ENCODE data around the gene SNED1. TPM values are rescaled to one million over a fixed set of nuclear protein-coding genes. Genes with fewer than 3 reads are reported as not detected.

Gene SNED1
- polyA plus RNA-seq, 1 experiment = 3.9 TPM

- Histone ChIP-seq H3K4me3 (ENCODE audit: low read depth, low read length) (no peak overlapping the region), H3K27me3 (ENCODE audit: control insufficient read depth, insufficient read depth, low read length) (no peaks in the 10 kb centered on the region), H3K36me3 (ENCODE audit: control insufficient read depth, insufficient read depth, low read length) (no peaks in the 10 kb centered on the region)
- no peak for TF ChIP-seq CTCF (IDR thresholded peaks at IDR 0.05; ENCODE audit: insufficient read depth, low read depth, low read length)
- CTCF ChIA-PET = no interaction called here
- DNase-seq (ENCODE audit: low read depth) = no peak
- POLR2A ChIA-PET = no interaction called here
Measured at GRCh38 chr2:241120440-241120839, 122.0 kb downstream of the SNED1 start.

- ChIA-PET POLR2A (no interaction called here), CTCF (no interaction called here)
- no peak for TF ChIP-seq CTCF (IDR thresholded peaks at IDR 0.05; ENCODE audit: insufficient read depth, low read depth, low read length)
- Histone ChIP-seq H3K36me3 (ENCODE audit: control insufficient read depth, insufficient read depth, low read length) (no peaks in the 10 kb centered on the region), H3K4me3 (ENCODE audit: low read depth, low read length) (no peak overlapping the region), H3K27me3 (ENCODE audit: control insufficient read depth, insufficient read depth, low read length) (no peaks in the 10 kb centered on the region)
- no peak for DNase-seq (ENCODE audit: low read depth)
Measured at GRCh38 chr2:241121008-241121407, 122.6 kb downstream of the SNED1 start.

GRCh38 chr2:241122376-241123002 is 124.1 kb downstream of the SNED1 start:
- CTCF ChIA-PET = no interaction called here
- Histone ChIP-seq H3K36me3 (ENCODE audit: control insufficient read depth, insufficient read depth, low read length) (no peaks in the 10 kb centered on the region), H3K4me3 (ENCODE audit: low read depth, low read length) (no peak overlapping the region), H3K27me3 (ENCODE audit: control insufficient read depth, insufficient read depth, low read length) (no peaks in the 10 kb centered on the region)
- POLR2A ChIA-PET = no interaction called here
- no peak for DNase-seq (ENCODE audit: low read depth)
- no peak for TF ChIP-seq CTCF (IDR thresholded peaks at IDR 0.05; ENCODE audit: insufficient read depth, low read depth, low read length)

- H3K4me3 ChIP-seq (ENCODE audit: low read depth, low read length) = no peak overlapping the region
- POLR2A ChIA-PET = no interaction called here
- H3K36me3 ChIP-seq (ENCODE audit: control insufficient read depth, insufficient read depth, low read length) = no peaks in the 10 kb centered on the region
- no peaks in the 10 kb centered on the region for H3K27me3 ChIP-seq (ENCODE audit: control insufficient read depth, insufficient read depth, low read length)
- CTCF ChIA-PET = interaction anchor here (0.7 to 0.9 kb wide), 2 partner anchors 14 kb away, joined by 3 read pairs; no protein-coding TSS in a partner anchor
- DNase-seq (ENCODE audit: low read depth) = no peak
- TF ChIP-seq CTCF (IDR thresholded peaks at IDR 0.05; ENCODE audit: insufficient read depth, low read depth, low read length) = no peak
Measured at GRCh38 chr2:241123816-241124536, 125.6 kb downstream of the SNED1 start.

- CTCF ChIA-PET = no interaction called here
Measured at GRCh38 chr2:241125626-241126025, 127.2 kb downstream of the SNED1 start.

More at GRCh38 chr2:241125626-241126025, 127.2 kb downstream of the SNED1 start:
- Histone ChIP-seq H3K4me3 (ENCODE audit: low read depth, low read length) (no peak overlapping the region), H3K36me3 (ENCODE audit: control insufficient read depth, insufficient read depth, low read length) (no peaks in the 10 kb centered on the region), H3K27me3 (ENCODE audit: control insufficient read depth, insufficient read depth, low read length) (no peaks in the 10 kb centered on the region)
- POLR2A ChIA-PET = no interaction called here
- DNase-seq (ENCODE audit: low read depth) = no peak
- TF ChIP-seq CTCF (IDR thresholded peaks at IDR 0.05; ENCODE audit: insufficient read depth, low read depth, low read length) = no peak

Measured in BJ (cell line).